Sigmoid colon (tissue), 7 donors: ENCODE measurements around the gene ATG10. TPM values are rescaled to one million over a fixed set of nuclear protein-coding genes. Genes with fewer than 3 reads are reported as not detected.
A peak's percentile ranks its signal among the peaks of the same experiment; 100 is the strongest.
"Not testable (repeated sequence)": the region's sequence is repeated elsewhere in the genome, so short reads cannot be mapped to it uniquely, and the experiment has no call there.

Experiments
- DNase-seq: peaks from one replicate; pipeline ENCODE4 v3.0.0-alpha.2; 2019
- H3K27ac ChIP-seq, 4 donors: fragments of 200-600 bp; sonication (generic); one replicate each; pipeline ENCODE4 v1.5.1; 2016 to 2019; ENCODE audit warnings: mild to moderate bottlenecking in 1 of 4
- H3K27me3 ChIP-seq, 3 donors: fragments of 200-600 bp; sonication (generic); one replicate each; pipeline ENCODE4 v1.5.1; 2019; ENCODE audit warnings: mild to moderate bottlenecking in 1 of 3
- H3K36me3 ChIP-seq, 4 donors: fragments of 200-600 bp; sonication (generic); one replicate each; pipeline ENCODE4 v1.5.1; 2016 to 2019
- H3K4me1 ChIP-seq, 4 donors: fragments of 200-600 bp; sonication (generic); one replicate each; pipeline ENCODE4 v1.5.1; 2017 to 2019
- H3K4me3 ChIP-seq, 4 donors: fragments of 200-600 bp; sonication (generic); one replicate each; pipeline ENCODE4 v1.5.1; 2017 to 2019; ENCODE audit warnings: mild to moderate bottlenecking in 2 of 4, moderate library complexity in 1 of 4
- H3K9me3 ChIP-seq, 4 donors: fragments of 200-600 bp in 3 of 4; sonication (generic) in 3 of 4; one replicate each; pipeline versions ENCODE4 v1.5.1 to v1.6.1; 2013 to 2019
- CTCF ChIP-seq, 4 experiments: fragments of 450-650 bp in 3 of 4; fragments of 200-600 bp in 1 of 4; IDR thresholded peaks; one replicate each; pipeline ENCODE4 v1.5.1; 2016 to 2019; ENCODE audit warnings: antibody characterized with exemption in 4 of 4, mild to moderate bottlenecking in 3 of 4, moderate library complexity in 2 of 4
- EP300 ChIP-seq, 4 donors: sonication (generic); formaldehyde crosslinking; IDR thresholded peaks; one replicate each; pipeline ENCODE4 v1.6.1; 2017; ENCODE audit warnings: antibody characterized with exemption in 4 of 4
- POLR2A ChIP-seq, 2 donors: fragments of 450-650 bp; IDR thresholded peaks; one replicate each; pipeline ENCODE4 v1.6.1; 2016; ENCODE audit warnings: antibody characterized with exemption in 2 of 2, mild to moderate bottlenecking in 2 of 2, moderate library complexity in 2 of 2
- POLR2AphosphoS5 ChIP-seq, 4 donors: sonication (generic); formaldehyde crosslinking; IDR thresholded peaks; one replicate each; pipeline ENCODE4 v1.6.1; 2017; ENCODE audit warnings: antibody characterized with exemption in 4 of 4
- WGBS, 2 donors: extraction: QIAGEN DNeasy Blood & Tissue Kit; methylation state at CpG; one replicate each; pipeline ENCODE4 v1.1.7; 2013; 5-methylcytosine and 5-hydroxymethylcytosine counted together
- intact Hi-C: fragments of 100-400 bp; cut with DNase I; formaldehyde crosslinking; loops from one replicate; pipeline ENCODE4 v1.15.1; 2023
- polyA plus RNA-seq, 3 donors: library from polyadenylated mRNA; stranded (reverse); fragments of 200-250 nt; gene quantifications; one replicate each; pipeline ENCODE4 v1.2.3, GENCODE V29; 2013
- total RNA-seq, 4 donors: library from RNA; depleted of rRNA; stranded (reverse); fragments of >200 nt; gene quantifications; one replicate each; pipeline ENCODE4 v1.1.0, GENCODE V29; 2016
- donor health status: healthy with polysubstance abuse.
- donor health status: Bipolar disorder and iron deficiency.
- donor health status: healthy.

The ATG10 gene
- total and polyA plus RNA-seq, 7 donors: 4.2 to 13.2 (median 8.4) TPM

GRCh38 chr5:82057051-82057450 is 85.2 kb downstream of the ATG10 start:
- TF ChIP-seq CTCF (IDR thresholded peaks at IDR 0.05) (no peak), POLR2A (IDR thresholded peaks at IDR 0.05) (no peak), POLR2AphosphoS5 (IDR thresholded peaks at IDR 0.05) (no peak), EP300 (IDR thresholded peaks at IDR 0.05) (no peak)
- H3K27ac ChIP-seq: no peak overlapping the region
- DNase-seq: no peak
- no peak overlapping the region for H3K4me3 ChIP-seq
- intact Hi-C loops: no loop called here
- H3K9me3 ChIP-seq: no peaks in the 10 kb centered on the region
- no peaks in the 10 kb centered on the region for H3K36me3 ChIP-seq
- no peaks in the 10 kb centered on the region for H3K4me1 ChIP-seq
- no peaks in the 10 kb centered on the region for H3K27me3 ChIP-seq

GRCh38 chr5:82058710-82059109 is 86.9 kb downstream of the ATG10 start:
- no peaks in the 10 kb centered on the region for H3K4me1 ChIP-seq
- no peak overlapping the region for H3K4me3 ChIP-seq
- no peak overlapping the region for H3K27ac ChIP-seq
- DNase-seq: no peak
- intact Hi-C loops: no loop called here
- WGBS, 2 donors: 56 to 79% methylated on average over 1 of the region's 1 CpG
- no peaks in the 10 kb centered on the region for H3K9me3 ChIP-seq
- TF ChIP-seq EP300 (IDR thresholded peaks at IDR 0.05) (no peak), POLR2A (IDR thresholded peaks at IDR 0.05) (no peak), POLR2AphosphoS5 (IDR thresholded peaks at IDR 0.05) (no peak), CTCF (IDR thresholded peaks at IDR 0.05) (no peak)
- H3K27me3 ChIP-seq: no peaks in the 10 kb centered on the region
- H3K36me3 ChIP-seq: no peaks in the 10 kb centered on the region

GRCh38 chr5:82066791-82067190 is 95.0 kb downstream of the ATG10 start:
- Histone ChIP-seq H3K36me3 (no peaks in the 10 kb centered on the region), H3K27me3 (no peaks in the 10 kb centered on the region), H3K4me3 (no peak overlapping the region), H3K9me3 (no peaks in the 10 kb centered on the region), H3K4me1 (peaks cover 0 to 5% (median 0%) of the 10 kb centered on the region in 4 donors), H3K27ac (no peak overlapping the region)
- intact Hi-C loops: no loop called here
- TF ChIP-seq EP300 (IDR thresholded peaks at IDR 0.05) (no peak), POLR2A (IDR thresholded peaks at IDR 0.05) (no peak), POLR2AphosphoS5 (IDR thresholded peaks at IDR 0.05) (no peak)
- no peak for DNase-seq

GRCh38 chr5:82068042-82068441 is 96.2 kb downstream of the ATG10 start:
- DNase-seq, intact Hi-C loops, H3K4me3 ChIP-seq, H3K27ac ChIP-seq, H3K4me1 ChIP-seq, H3K27me3 ChIP-seq, H3K36me3 ChIP-seq, H3K9me3 ChIP-seq: not testable (repeated sequence)
- 80 to 100% methylated on average over 3 of the region's 3 CpGs for WGBS, 2 donors

- H3K9me3 ChIP-seq: no peaks in the 10 kb centered on the region
- H3K4me3 ChIP-seq: peak overlapping the region in 2 of 4 donors; percentile 17 to 37
- H3K36me3 ChIP-seq: no peaks in the 10 kb centered on the region
- intact Hi-C loops: no loop called here
- DNase-seq: no peak
- no peak overlapping the region for H3K27ac ChIP-seq
- H3K4me1 ChIP-seq: peaks cover 0 to 5% (median 0%) of the 10 kb centered on the region in 4 donors
- 21 to 50% methylated on average over 2 of the region's 2 CpGs for WGBS, 2 donors
- no peaks in the 10 kb centered on the region for H3K27me3 ChIP-seq
- TF ChIP-seq EP300 (IDR thresholded peaks at IDR 0.05): no peak
- TF ChIP-seq POLR2AphosphoS5 (IDR thresholded peaks at IDR 0.05): no peak
- no peak for TF ChIP-seq CTCF (IDR thresholded peaks at IDR 0.05)
- TF ChIP-seq POLR2A (IDR thresholded peaks at IDR 0.05): no peak
Measured at GRCh38 chr5:82068723-82069122, 96.9 kb downstream of the ATG10 start.

- H3K36me3 ChIP-seq: no peaks in the 10 kb centered on the region
- no peaks in the 10 kb centered on the region for H3K9me3 ChIP-seq
- H3K4me3 ChIP-seq: no peak overlapping the region
- TF ChIP-seq POLR2AphosphoS5 (IDR thresholded peaks at IDR 0.05) (no peak), POLR2A (IDR thresholded peaks at IDR 0.05) (no peak)
- no peak overlapping the region for H3K27ac ChIP-seq
- H3K4me1 ChIP-seq: peaks cover 0 to 5% (median 2%) of the 10 kb centered on the region in 4 donors
- H3K27me3 ChIP-seq: no peaks in the 10 kb centered on the region
- WGBS, 2 donors: 88 to 92% methylated on average over 2 of the region's 2 CpGs
- DNase-seq: no peak
- intact Hi-C loops: no loop called here
Measured at GRCh38 chr5:82072138-82072537, 100.3 kb downstream of the ATG10 start.
